GM19455 (cell line): Measurements from ENCODE around the gene ANKRD36C.
"Not testable (repeated sequence)": the region's sequence is repeated elsewhere in the genome, so short reads cannot be mapped to it uniquely, and the experiment has no call there.

Experiments used
- ATAC-seq: cut with Tn5 transposase; IDR thresholded peaks from one replicate; pipeline ENCODE4 v1.9.1; 2021; ENCODE audit not compliant: unreplicated experiment

Gene ANKRD36C

DNA sequence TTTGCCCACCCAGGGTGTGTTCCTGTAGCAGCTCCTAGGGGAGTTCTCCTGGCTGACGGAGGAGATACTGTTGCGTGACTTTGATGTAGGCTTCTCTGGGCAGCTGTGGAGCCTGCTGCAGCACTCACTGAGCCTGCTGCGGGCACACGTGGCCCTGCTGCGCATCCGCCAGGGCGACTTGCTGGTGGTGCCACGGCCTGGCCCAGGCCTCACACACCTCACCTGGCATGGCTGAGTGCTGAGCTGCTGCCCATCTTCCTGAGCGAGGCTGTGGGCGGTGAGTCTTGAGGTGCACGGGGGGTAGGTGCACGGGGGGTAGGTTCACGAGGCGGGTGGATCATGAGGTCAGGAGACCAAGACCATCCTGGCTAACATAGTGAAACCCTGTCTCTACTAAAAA, 191.7 kb downstream of the ANKRD36C start:
- no peak for ATAC-seq

DNA sequence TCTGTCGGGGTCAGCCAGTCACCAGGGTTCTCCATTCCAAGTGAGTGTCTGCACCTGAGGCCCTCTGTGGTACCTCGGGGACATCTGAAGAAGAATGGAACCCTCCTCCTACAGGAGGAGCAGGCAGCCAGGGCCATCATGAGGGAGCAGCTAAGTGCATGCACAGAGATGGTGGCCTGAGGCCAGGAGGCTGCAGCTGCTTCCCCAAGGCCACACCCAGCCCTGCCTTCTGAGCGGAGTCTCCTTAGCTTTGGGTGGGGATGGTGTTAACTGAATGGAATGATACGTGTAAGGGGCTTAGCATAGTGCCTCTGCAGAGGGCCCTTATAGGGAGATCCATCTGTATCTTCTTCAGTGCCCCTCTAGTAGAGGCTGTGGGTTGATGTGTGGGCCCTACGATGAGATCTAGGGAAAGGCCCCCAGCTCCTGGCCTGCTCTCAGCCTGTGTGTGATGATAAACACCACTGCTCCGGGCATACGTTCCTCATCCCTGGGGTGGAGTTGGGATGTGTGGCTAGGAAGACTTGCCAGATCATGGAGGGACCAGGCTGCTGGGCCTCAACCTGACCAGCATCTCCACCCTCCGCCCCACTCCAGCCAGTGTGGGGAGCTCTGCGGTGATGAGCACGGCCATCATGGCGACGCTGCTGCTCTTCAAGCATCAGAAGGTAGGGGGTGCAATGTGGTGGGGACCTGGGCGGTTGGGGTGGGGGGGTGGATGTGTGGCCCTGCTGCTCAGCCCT, 192.3 kb downstream of the ANKRD36C start:
- ATAC-seq: not testable (repeated sequence)

DNA sequence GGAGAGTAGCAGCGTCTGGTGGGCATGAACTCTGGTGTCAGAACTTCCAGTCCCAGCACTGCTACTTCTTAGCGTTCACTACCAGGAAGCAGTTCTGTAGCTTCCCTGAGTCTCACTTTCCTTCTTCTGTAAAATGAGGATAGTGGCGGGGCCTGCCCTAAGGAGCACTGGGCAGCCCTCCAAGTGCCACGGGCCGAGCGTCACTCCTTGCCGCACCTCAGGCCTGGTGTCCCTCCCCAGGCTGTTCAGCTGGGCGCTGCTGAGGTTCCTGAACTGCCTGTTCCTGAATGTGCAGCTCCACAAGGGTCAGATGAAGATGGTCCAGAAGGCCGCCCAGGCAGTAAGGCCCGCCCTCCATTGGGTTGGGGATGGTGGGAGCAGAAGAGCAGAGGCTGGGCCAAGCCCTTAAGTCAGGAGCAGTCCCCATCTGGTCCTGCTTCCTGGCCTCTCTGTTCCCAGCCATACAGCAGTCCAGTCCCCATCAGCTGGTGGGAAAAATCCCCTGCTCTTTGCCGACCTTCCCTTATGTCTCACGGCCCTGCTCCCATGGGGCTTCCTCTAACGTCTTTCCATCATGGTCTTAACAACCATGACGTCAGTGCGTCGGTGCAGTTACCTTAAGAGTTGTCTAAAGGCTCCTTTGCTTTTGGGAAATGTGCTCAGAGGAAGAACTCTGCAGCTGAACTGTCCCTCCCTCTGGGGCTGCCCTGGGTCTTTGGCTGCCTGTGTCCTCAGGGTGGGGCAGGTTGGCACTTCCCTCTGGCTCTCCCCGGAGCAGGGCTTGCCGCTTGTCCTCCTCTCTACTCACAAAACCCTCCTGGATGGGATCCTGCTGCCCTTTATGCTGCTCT, 195.2 kb downstream of the ANKRD36C start:
- ATAC-seq: not testable (repeated sequence)

DNA sequence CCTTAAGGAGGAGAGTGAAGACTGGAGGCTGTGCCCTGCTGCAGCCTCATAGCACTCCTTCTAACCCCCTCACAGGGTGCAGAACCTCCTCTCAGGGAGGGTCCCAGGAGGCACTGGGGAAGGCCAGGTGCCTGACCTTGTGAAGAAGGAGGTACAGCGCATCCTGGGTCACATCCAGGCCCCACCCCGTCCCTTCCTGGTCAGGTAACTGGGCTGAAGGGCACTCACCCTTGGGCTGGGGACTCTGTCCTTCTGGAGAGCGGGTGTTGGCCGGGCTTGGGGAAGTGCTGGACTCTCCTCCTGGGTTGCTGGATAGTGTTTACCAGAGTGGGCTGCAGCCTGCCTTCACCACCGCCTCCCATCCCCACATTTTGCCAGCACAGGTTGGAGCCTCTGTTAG, 197.7 kb downstream of the ANKRD36C start:
- ATAC-seq: not testable (repeated sequence)

DNA sequence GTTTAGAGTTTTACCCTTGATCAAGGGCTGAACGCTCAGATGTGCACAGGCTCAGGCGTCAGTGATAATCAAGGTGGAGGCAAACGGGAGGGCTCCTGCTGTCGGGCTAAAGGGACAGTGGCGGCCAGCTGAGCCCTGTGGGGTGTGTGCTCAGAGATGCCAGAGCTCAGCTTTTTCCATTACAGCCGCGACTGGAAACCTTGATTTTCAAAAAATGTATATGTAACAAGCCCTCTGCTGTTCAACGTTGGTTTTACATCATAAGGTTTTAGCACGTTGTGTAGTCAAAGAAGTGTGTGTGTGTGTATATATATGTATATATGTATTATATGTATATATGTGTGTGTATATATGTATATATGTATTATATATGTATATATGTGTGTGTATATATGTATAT, 201.4 kb downstream of the ANKRD36C start:
- not testable (repeated sequence) for ATAC-seq

DNA sequence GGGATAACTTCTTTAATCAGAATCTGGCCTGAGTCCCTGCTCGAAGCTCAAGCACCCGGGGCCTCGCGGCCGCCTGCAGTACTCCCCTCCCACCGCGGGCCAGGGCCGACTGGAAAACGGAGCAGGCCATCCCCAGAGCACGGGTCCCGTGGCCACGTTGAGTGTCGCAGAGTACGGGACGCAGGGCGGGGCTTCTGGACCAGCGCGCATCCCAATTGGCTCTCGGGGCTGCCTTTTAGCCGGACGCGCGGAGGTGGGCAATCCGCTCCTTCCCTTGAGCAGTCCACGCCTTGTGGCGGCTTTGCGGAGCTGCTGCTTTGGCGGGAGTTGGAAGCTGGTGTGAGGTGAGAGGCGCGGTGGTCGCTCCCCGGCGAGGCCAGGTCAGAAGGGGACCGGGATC, 202.2 kb downstream of the ANKRD36C start:
- ATAC-seq: not testable (repeated sequence)

DNA sequence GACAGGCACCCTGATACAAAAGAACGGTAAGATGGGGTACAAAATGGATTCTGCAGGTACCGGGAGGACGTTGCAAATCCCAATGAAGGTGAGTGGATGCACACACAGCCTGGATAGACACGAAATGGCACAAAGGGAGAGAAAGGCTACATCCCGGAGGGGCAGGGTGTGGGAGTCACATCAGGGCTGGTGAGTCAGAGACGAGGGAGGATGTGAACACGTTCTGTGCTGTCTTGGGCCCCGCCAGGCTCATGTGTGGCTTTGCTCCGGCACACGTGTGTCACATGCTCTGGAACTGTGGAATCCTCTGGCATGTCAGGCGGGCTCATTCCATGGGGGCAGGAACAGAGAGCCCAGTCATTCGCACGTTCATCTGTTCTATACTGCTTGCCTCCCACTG, 203.0 kb downstream of the ANKRD36C start:
- ATAC-seq: not testable (repeated sequence)
